ENCODE data around the gene PAQR5. TPM values are rescaled to one million over a fixed set of nuclear protein-coding genes. Genes with fewer than 3 reads are reported as not detected.

Gene PAQR5
- total RNA-seq, 1 experiment from 2014 or later: 34.0 TPM

DNA sequence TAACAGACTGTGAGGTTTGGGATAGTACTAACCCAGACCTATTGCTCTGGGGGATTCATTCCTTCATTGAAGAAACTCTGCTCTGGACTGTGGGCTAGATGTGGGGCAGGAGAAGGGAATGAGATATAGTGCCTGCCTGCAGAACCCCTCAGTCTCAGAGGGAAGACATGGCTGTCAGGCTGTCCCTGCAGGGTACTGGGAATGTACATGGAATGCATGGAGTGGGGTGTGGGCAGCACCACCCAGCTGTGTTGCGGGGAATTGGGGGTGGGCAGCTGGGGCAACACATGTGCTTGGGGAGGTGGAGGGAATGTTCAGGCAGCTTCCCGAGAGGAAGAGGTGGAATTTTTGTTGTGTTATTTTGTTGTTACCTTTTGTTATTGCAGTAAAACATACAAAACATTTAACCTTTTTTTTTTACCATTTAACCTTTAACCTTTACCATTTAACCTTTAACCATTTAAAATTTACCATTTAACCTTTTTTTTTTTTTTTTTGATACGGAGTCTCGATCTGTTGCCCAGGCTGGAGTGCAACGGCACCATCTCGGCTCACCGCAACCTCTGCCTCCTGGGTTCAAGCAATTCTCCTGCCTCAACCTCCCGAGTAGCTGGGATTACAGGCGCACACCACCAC, 7.3 kb downstream of the PAQR5 start:
- H3K9me2 ChIP-seq (ENCODE audit: insufficient read depth): no peaks in the 10 kb centered on the region
- peaks cover 0 to 6% of the 10 kb centered on the region in 2 experiments; a peak in 1 of 4 replicates for H3K36me3 ChIP-seq (ENCODE audit: control insufficient read depth in 1 of 2, insufficient read depth in 2 of 2, low read length in 2 of 2)
- no TSS peak for BruUV-seq (replicated peaks)
- DNase-seq (ENCODE audit: low read depth, low spot score): no peak
- peak; percentile 35 for ATAC-seq
- H4K20me1 ChIP-seq (ENCODE audit: insufficient read depth): no peaks in the 10 kb centered on the region
- H3K27me3 ChIP-seq (ENCODE audit: insufficient read depth, low read length): no peaks in the 10 kb centered on the region
- H2AFZ ChIP-seq (ENCODE audit: low read depth, low read length, poor library complexity, severe bottlenecking): no peak overlapping the region
- H3K79me2 ChIP-seq (ENCODE audit: insufficient read depth, low read length): peaks cover 54% of the 10 kb centered on the region
- no peak for TF ChIP-seq CEBPB (IDR thresholded peaks at IDR 0.05; ENCODE audit: low read depth)
- TF ChIP-seq EZH2phosphoT487 (IDR thresholded peaks at IDR 0.05; ENCODE audit: borderline replicate concordance): no peak
- TF ChIP-seq POLR2A (IDR thresholded peaks at IDR 0.05; ENCODE audit: borderline replicate concordance, extremely low read depth, insufficient read depth, insufficient read length): no peak
- TF ChIP-seq REST (IDR thresholded peaks at IDR 0.05; ENCODE audit: low read depth): no peak
- no peak for TF ChIP-seq EGR1 (IDR thresholded peaks at IDR 0.05; ENCODE audit: low read depth)
- no peaks in the 10 kb centered on the region for H3K9me3 ChIP-seq (ENCODE audit: control insufficient read depth in 1 of 2, insufficient read depth in 1 of 2, low read depth in 1 of 2, low read length in 2 of 2)
- intact Hi-C loops (cut with micrococcal nuclease): no loop called here
- peak overlapping the region; percentile 56 for H3K9ac ChIP-seq (ENCODE audit: low read length)
- POLR2A ChIA-PET: interaction anchor here (0.6 to 0.7 kb wide), 2 partner anchors 111 to 1504 kb away, joined by 3 read pairs; no protein-coding TSS in a partner anchor
- peak overlapping the region; percentile 73 for H3K4me2 ChIP-seq (ENCODE audit: low read length)
- RAD21 ChIA-PET (ENCODE audit: low non-redundant PET in 1 of 2, low total read pairs in 2 of 2, uncharacterized antibody in 2 of 2, unreplicated experiment in 2 of 2): interaction anchor here in 1 of 2 experiments (0.6 kb wide), 1 partner anchor 35 kb away, joined by 3 read pairs; no protein-coding TSS in a partner anchor
- CTCF ChIA-PET: no interaction called here
- H3K27ac ChIP-seq (ENCODE audit: low read depth, low read length): peak overlapping the region; percentile 34
- H3K4me1 ChIP-seq (ENCODE audit: control insufficient read depth in 1 of 2, insufficient read depth in 2 of 2, low read length in 2 of 2): peaks cover 24 to 57% of the 10 kb centered on the region in 2 experiments
- H3K4me3 ChIP-seq (replicated peaks in 1 of 2; ENCODE audit: low read depth in 1 of 2, low read length in 2 of 2): peak overlapping the region; percentile 24 to 34

- ATAC-seq (no peak), DNase-seq (ENCODE audit: low read depth, low spot score) (no peak)
- Histone ChIP-seq H4K20me1 (ENCODE audit: insufficient read depth) (no peaks in the 10 kb centered on the region), H3K9ac (ENCODE audit: low read length) (no peak overlapping the region), H3K9me3 (ENCODE audit: control insufficient read depth in 1 of 2, insufficient read depth in 1 of 2, low read depth in 1 of 2, low read length in 2 of 2) (no peaks in the 10 kb centered on the region), H3K36me3 (ENCODE audit: control insufficient read depth in 1 of 2, insufficient read depth in 2 of 2, low read length in 2 of 2) (peaks cover 0 to 6% of the 10 kb centered on the region in 2 experiments; a peak in 1 of 4 replicates), H3K79me2 (ENCODE audit: insufficient read depth, low read length) (peaks cover 50% of the 10 kb centered on the region), H3K27me3 (ENCODE audit: insufficient read depth, low read length) (no peaks in the 10 kb centered on the region), H3K4me2 (ENCODE audit: low read length) (no peak overlapping the region), H3K9me2 (ENCODE audit: insufficient read depth) (no peaks in the 10 kb centered on the region), H3K27ac (ENCODE audit: low read depth, low read length) (no peak overlapping the region), H3K4me1 (ENCODE audit: control insufficient read depth in 1 of 2, insufficient read depth in 2 of 2, low read length in 2 of 2) (peaks cover 24 to 56% of the 10 kb centered on the region in 2 experiments), H3K4me3 (replicated peaks in 1 of 2; ENCODE audit: low read depth in 1 of 2, low read length in 2 of 2) (no peak overlapping the region), H2AFZ (ENCODE audit: low read depth, low read length, poor library complexity, severe bottlenecking) (no peak overlapping the region)
- CTCF ChIA-PET: no interaction called here
- RAD21 ChIA-PET (ENCODE audit: low non-redundant PET in 1 of 2, low total read pairs in 2 of 2, uncharacterized antibody in 2 of 2, unreplicated experiment in 2 of 2): no interaction called here
- POLR2A ChIA-PET: no interaction called here
- BruUV-seq (replicated peaks): no TSS peak
- intact Hi-C loops (cut with micrococcal nuclease): no loop called here
- no peak for TF ChIP-seq SIN3A (IDR thresholded peaks at IDR 0.05; ENCODE audit: low read depth)
- TF ChIP-seq, protein P1, sequence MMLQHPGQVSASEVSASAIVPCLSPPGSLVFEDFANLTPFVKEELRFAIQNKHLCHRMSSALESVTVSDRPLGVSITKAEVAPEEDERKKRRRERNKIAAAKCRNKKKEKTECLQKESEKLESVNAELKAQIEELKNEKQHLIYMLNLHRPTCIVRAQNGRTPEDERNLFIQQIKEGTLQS (IDR thresholded peaks at IDR 0.05): no peak
- no peak for TF ChIP-seq TCF7L2 (IDR thresholded peaks at IDR 0.05; ENCODE audit: borderline replicate concordance, extremely low read depth, insufficient read depth, insufficient read length)
- TF ChIP-seq, protein P2, sequence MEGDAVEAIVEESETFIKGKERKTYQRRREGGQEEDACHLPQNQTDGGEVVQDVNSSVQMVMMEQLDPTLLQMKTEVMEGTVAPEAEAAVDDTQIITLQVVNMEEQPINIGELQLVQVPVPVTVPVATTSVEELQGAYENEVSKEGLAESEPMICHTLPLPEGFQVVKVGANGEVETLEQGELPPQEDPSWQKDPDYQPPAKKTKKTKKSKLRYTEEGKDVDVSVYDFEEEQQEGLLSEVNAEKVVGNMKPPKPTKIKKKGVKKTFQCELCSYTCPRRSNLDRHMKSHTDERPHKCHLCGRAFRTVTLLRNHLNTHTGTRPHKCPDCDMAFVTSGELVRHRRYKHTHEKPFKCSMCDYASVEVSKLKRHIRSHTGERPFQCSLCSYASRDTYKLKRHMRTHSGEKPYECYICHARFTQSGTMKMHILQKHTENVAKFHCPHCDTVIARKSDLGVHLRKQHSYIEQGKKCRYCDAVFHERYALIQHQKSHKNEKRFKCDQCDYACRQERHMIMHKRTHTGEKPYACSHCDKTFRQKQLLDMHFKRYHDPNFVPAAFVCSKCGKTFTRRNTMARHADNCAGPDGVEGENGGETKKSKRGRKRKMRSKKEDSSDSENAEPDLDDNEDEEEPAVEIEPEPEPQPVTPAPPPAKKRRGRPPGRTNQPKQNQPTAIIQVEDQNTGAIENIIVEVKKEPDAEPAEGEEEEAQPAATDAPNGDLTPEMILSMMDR (IDR thresholded peaks at IDR 0.05 in 2 of 3, conservative IDR thresholded peaks at IDR 0.05 in 1 of 3; ENCODE audit: borderline replicate concordance in 1 of 3, insufficient read depth in 1 of 3, low read depth in 2 of 3, low read length in 2 of 3): no peak
- no peak for TF ChIP-seq ZFX (IDR thresholded peaks at IDR 0.05)
- TF ChIP-seq RAD21 (IDR thresholded peaks at IDR 0.05; ENCODE audit: low read depth): no peak
- no peak for TF ChIP-seq YY1 (IDR thresholded peaks at IDR 0.05; ENCODE audit: extremely low read depth, insufficient replicate concordance, low read depth, low read length)
- no peak for TF ChIP-seq EGR1 (IDR thresholded peaks at IDR 0.05; ENCODE audit: low read depth)
- TF ChIP-seq MAX (IDR thresholded peaks at IDR 0.05): no peak
- no peak for TF ChIP-seq ELF1 (IDR thresholded peaks at IDR 0.05; ENCODE audit: borderline replicate concordance, low read depth)
- no peak for TF ChIP-seq JUND (IDR thresholded peaks at IDR 0.05)
Observed at GRCh38 chr15:69307939-69308338, 9.2 kb downstream of the PAQR5 start.

Measured in HCT116 (cell line).